Muscle layer of duodenum (tissue), 2 donors: ENCODE data around the gene IMPDH2.

Experiments used
- H3K27ac ChIP-seq: one replicate; pipeline ENCODE4 v1.7.0; 2013; ENCODE audit warnings: mild to moderate bottlenecking, low read length
- H3K27me3 ChIP-seq: one replicate; pipeline ENCODE4 v1.7.0; 2013; ENCODE audit warnings: low read depth, mild to moderate bottlenecking, control low read depth, low read length
- H3K36me3 ChIP-seq, 2 donors: one replicate each; pipeline ENCODE4 v1.7.0; 2013; ENCODE audit warnings: low read length in 2 of 2, control low read depth in 1 of 2, mild to moderate bottlenecking in 1 of 2; ENCODE audit not compliant: insufficient read depth in 2 of 2, control insufficient read depth in 1 of 2
- H3K4me1 ChIP-seq, 2 donors: one replicate each; pipeline ENCODE4 v1.7.0; 2013; ENCODE audit warnings: low read length in 2 of 2, mild to moderate bottlenecking in 2 of 2, control low read depth in 1 of 2, moderate library complexity in 1 of 2; ENCODE audit not compliant: insufficient read depth in 2 of 2, control insufficient read depth in 1 of 2
- H3K4me3 ChIP-seq, 2 donors: one replicate each; pipeline ENCODE4 v1.7.0; 2013; ENCODE audit warnings: low read length in 2 of 2, low read depth in 1 of 2, mild to moderate bottlenecking in 1 of 2
- H3K9me3 ChIP-seq, 2 donors: one replicate each; pipeline ENCODE4 v1.7.0; 2013; ENCODE audit warnings: low read length in 2 of 2, control low read depth in 1 of 2, mild to moderate bottlenecking in 1 of 2; ENCODE audit not compliant: control insufficient read depth in 1 of 2
- donor health status: healthy.

Gene IMPDH2

GRCh38 chr3:49028673-49029562, at the start of gene IMPDH2:
Gene IMPDH2 (minus strand): TSS chr3:49029398. CDS start chr3:49029350, 48 bp downstream.
- Histone ChIP-seq H3K4me1 (peaks cover 12 to 14% of the 10 kb centered on the region in 2 donors), H3K27me3 (no peaks in the 10 kb centered on the region), H3K9me3 (no peaks in the 10 kb centered on the region), H3K4me3 (peak within 1 kb of the TSS; percentile 71 to 78), H3K27ac (peak within 1 kb of the TSS; percentile 92), H3K36me3 (peaks cover 54 to 58% of the 10 kb centered on the region in 2 donors)

GRCh38 chr3:49076646-49077045, 47.4 kb upstream of the IMPDH2 start:
- H3K4me1 ChIP-seq: no peaks in the 10 kb centered on the region
- no peaks in the 10 kb centered on the region for H3K27me3 ChIP-seq
- H3K27ac ChIP-seq: no peak overlapping the region
- no peaks in the 10 kb centered on the region for H3K9me3 ChIP-seq
- H3K4me3 ChIP-seq: no peak overlapping the region
- H3K36me3 ChIP-seq: peaks cover 23 to 58% of the 10 kb centered on the region in 2 donors

GRCh38 chr3:49076116-49076515, 46.9 kb upstream of the IMPDH2 start:
- Histone ChIP-seq H3K4me1 (no peaks in the 10 kb centered on the region), H3K9me3 (no peaks in the 10 kb centered on the region), H3K27ac (no peak overlapping the region), H3K36me3 (peaks cover 27 to 63% of the 10 kb centered on the region in 2 donors), H3K27me3 (no peaks in the 10 kb centered on the region), H3K4me3 (no peak overlapping the region)

GRCh38 chr3:49058011-49058410, 28.8 kb upstream of the IMPDH2 start:
- peaks cover 23 to 41% of the 10 kb centered on the region in 2 donors for H3K36me3 ChIP-seq
- H3K27ac ChIP-seq: no peak overlapping the region
- H3K4me1 ChIP-seq: no peaks in the 10 kb centered on the region

GRCh38 chr3:49057268-49057667, 28.1 kb upstream of the IMPDH2 start:
- Histone ChIP-seq H3K27ac (no peak overlapping the region), H3K36me3 (peaks cover 24 to 42% of the 10 kb centered on the region in 2 donors)

More at GRCh38 chr3:49058011-49058410, 28.8 kb upstream of the IMPDH2 start:
- H3K27me3 ChIP-seq: no peaks in the 10 kb centered on the region
- no peak overlapping the region for H3K4me3 ChIP-seq
- no peaks in the 10 kb centered on the region for H3K9me3 ChIP-seq

GRCh38 chr3:49054344-49054862, 25.2 kb upstream of the IMPDH2 start:
- Histone ChIP-seq H3K36me3 (peaks cover 30 to 50% of the 10 kb centered on the region in 2 donors), H3K4me3 (no peak overlapping the region), H3K27ac (no peak overlapping the region), H3K9me3 (no peaks in the 10 kb centered on the region), H3K27me3 (no peaks in the 10 kb centered on the region), H3K4me1 (no peaks in the 10 kb centered on the region)

More at GRCh38 chr3:49057268-49057667, 28.1 kb upstream of the IMPDH2 start:
- Histone ChIP-seq H3K4me1 (no peaks in the 10 kb centered on the region), H3K27me3 (no peaks in the 10 kb centered on the region), H3K4me3 (no peak overlapping the region), H3K9me3 (no peaks in the 10 kb centered on the region)

- no peak overlapping the region for H3K4me3 ChIP-seq
- H3K27me3 ChIP-seq: no peaks in the 10 kb centered on the region
- no peaks in the 10 kb centered on the region for H3K4me1 ChIP-seq
- H3K27ac ChIP-seq: no peak overlapping the region
- no peaks in the 10 kb centered on the region for H3K9me3 ChIP-seq
- H3K36me3 ChIP-seq: peaks cover 30 to 50% of the 10 kb centered on the region in 2 donors
These were observed 24.3 kb upstream of the IMPDH2 start for GRCh38 chr3:49053543-49053942.

GRCh38 chr3:49035281-49035680, 6.1 kb upstream of the IMPDH2 start:
- Histone ChIP-seq H3K9me3 (no peaks in the 10 kb centered on the region), H3K36me3 (peaks cover 39 to 58% of the 10 kb centered on the region in 2 donors), H3K4me3 (no peak overlapping the region), H3K4me1 (peaks cover 0 to 5% of the 10 kb centered on the region in 2 donors), H3K27me3 (no peaks in the 10 kb centered on the region), H3K27ac (no peak overlapping the region)

- Histone ChIP-seq H3K27ac (no peak overlapping the region), H3K9me3 (no peaks in the 10 kb centered on the region), H3K4me1 (peaks cover 0 to 5% of the 10 kb centered on the region in 2 donors), H3K4me3 (no peak overlapping the region), H3K27me3 (no peaks in the 10 kb centered on the region), H3K36me3 (peaks cover 39 to 55% of the 10 kb centered on the region in 2 donors)
These were observed 5.5 kb upstream of the IMPDH2 start for GRCh38 chr3:49034650-49035049.

GRCh38 chr3:49032646-49033304, 3.6 kb upstream of the IMPDH2 start:
- no peaks in the 10 kb centered on the region for H3K9me3 ChIP-seq
- no peak overlapping the region for H3K4me3 ChIP-seq
- H3K27ac ChIP-seq: no peak overlapping the region
- H3K36me3 ChIP-seq: peaks cover 39 to 55% of the 10 kb centered on the region in 2 donors
- no peaks in the 10 kb centered on the region for H3K27me3 ChIP-seq
- peaks cover 11 to 14% of the 10 kb centered on the region in 2 donors for H3K4me1 ChIP-seq

- Histone ChIP-seq H3K9me3 (no peaks in the 10 kb centered on the region), H3K27ac (no peak overlapping the region), H3K4me1 (peaks cover 12 to 14% of the 10 kb centered on the region in 2 donors), H3K36me3 (peaks cover 47 to 56% of the 10 kb centered on the region in 2 donors), H3K4me3 (no peak overlapping the region), H3K27me3 (no peaks in the 10 kb centered on the region)
These were observed 1.1 kb upstream of the IMPDH2 start for GRCh38 chr3:49030321-49030720.
